Parathyroid adenoma (tissue), 2 donors: ENCODE data around the gene GPR27.

Experiments
- H2AFZ ChIP-seq: fragments of 300-600 bp; sonication (generic); one replicate; pipeline ENCODE4 v1.7.0; 2017; ENCODE audit warnings: antibody characterized with exemption, mild to moderate bottlenecking
- H3K27ac ChIP-seq: fragments of 300-600 bp; sonication (generic); one replicate; pipeline ENCODE4 v1.7.0; 2017
- H3K27me3 ChIP-seq: fragments of 300-600 bp; sonication (generic); one replicate; pipeline ENCODE4 v1.7.0; 2017; ENCODE audit warnings: low read length; ENCODE audit not compliant: control insufficient read depth, insufficient read depth
- H3K36me3 ChIP-seq: fragments of 300-600 bp; sonication (generic); one replicate; pipeline ENCODE4 v1.7.0; 2017; ENCODE audit warnings: low read length; ENCODE audit not compliant: control insufficient read depth, insufficient read depth
- H3K4me1 ChIP-seq: fragments of 300-600 bp; sonication (generic); one replicate; pipeline ENCODE4 v1.7.0; 2017; ENCODE audit warnings: control low read depth
- H3K4me2 ChIP-seq: fragments of 300-600 bp; sonication (generic); one replicate; pipeline ENCODE4 v1.7.0; 2017; ENCODE audit warnings: low read length
- H3K4me3 ChIP-seq: fragments of 300-600 bp; sonication (generic); one replicate; pipeline ENCODE4 v1.7.0; 2017; ENCODE audit warnings: low read depth, low read length
- H3K79me2 ChIP-seq: fragments of 300-600 bp; sonication (generic); one replicate; pipeline ENCODE4 v1.7.0; 2017; ENCODE audit warnings: control low read depth
- H3K9ac ChIP-seq: fragments of 300-600 bp; sonication (generic); one replicate; pipeline ENCODE4 v1.7.0; 2017; ENCODE audit warnings: mild to moderate bottlenecking
- H3K9me3 ChIP-seq: fragments of 300-600 bp; sonication (generic); one replicate; pipeline ENCODE4 v1.7.0; 2017; ENCODE audit warnings: low read length; ENCODE audit not compliant: control insufficient read depth
- CTCF ChIP-seq: fragments of 300-600 bp; sonication (generic); IDR thresholded peaks from one replicate; pipeline ENCODE4 v1.7.0; 2017; ENCODE audit warnings: antibody characterized with exemption, mild to moderate bottlenecking
- donor health status: primary hyperparathyroidism.

Gene GPR27

GRCh38 chr3:71780430-71780829 is 26.8 kb downstream of the GPR27 start:
- Histone ChIP-seq H3K4me2 (no peak overlapping the region), H3K9me3 (no peaks in the 10 kb centered on the region), H3K27ac (no peak overlapping the region), H3K27me3 (no peaks in the 10 kb centered on the region), H3K4me3 (no peak overlapping the region), H3K79me2 (no peaks in the 10 kb centered on the region), H3K9ac (no peak overlapping the region), H3K4me1 (no peaks in the 10 kb centered on the region), H3K36me3 (no peaks in the 10 kb centered on the region), H2AFZ (no peak overlapping the region)
- TF ChIP-seq CTCF = no peak

GRCh38 chr3:71783152-71783551 is 29.5 kb downstream of the GPR27 start:
- no peak overlapping the region for H3K9ac ChIP-seq
- H3K36me3 ChIP-seq = no peaks in the 10 kb centered on the region
- TF ChIP-seq CTCF = no peak
- no peak overlapping the region for H3K4me2 ChIP-seq
- no peaks in the 10 kb centered on the region for H3K27me3 ChIP-seq
- no peaks in the 10 kb centered on the region for H3K4me1 ChIP-seq
- no peak overlapping the region for H3K27ac ChIP-seq
- no peak overlapping the region for H2AFZ ChIP-seq
- H3K4me3 ChIP-seq = no peak overlapping the region
- no peaks in the 10 kb centered on the region for H3K79me2 ChIP-seq
- no peaks in the 10 kb centered on the region for H3K9me3 ChIP-seq

DNA sequence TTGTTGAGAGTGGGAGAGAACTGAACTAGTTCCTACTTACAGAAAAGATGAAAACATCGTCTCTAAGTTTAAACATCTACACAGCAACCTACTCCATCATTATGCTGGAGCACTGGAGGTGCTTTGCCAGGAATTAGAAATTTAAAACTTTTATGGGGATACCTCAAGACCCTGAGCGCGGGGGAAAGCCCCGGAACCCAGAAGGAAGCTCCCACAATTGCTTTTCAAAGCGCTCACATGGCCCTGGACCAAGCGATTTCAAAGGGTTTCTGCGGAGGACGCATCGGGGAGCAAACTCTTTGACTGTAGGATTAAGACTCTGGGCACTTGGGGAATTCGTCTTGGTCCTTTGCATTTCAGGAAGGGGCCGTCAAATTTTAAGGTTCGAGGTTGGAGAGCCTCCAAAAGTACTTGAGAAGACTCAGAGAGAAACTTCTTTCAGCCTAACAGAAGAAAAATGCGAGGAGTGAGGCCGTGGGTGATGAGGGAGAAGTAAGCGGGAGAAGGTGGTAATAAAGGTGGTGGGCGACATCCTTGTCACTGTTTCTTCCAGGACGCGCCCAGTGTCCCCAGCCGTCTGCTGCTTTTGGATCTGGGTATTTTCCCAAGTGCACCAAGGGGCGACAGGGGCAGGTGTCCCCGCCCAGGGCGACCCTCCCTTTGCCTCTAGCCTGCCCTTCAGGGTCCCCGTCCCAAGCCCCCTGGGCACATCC is 30.7 kb downstream of the GPR27 start:
- Histone ChIP-seq H3K27ac (no peak overlapping the region), H3K79me2 (no peaks in the 10 kb centered on the region), H3K27me3 (no peaks in the 10 kb centered on the region), H3K4me2 (peak overlapping the region; percentile 51), H3K4me3 (no peak overlapping the region), H2AFZ (peak overlapping the region; percentile 17), H3K4me1 (no peaks in the 10 kb centered on the region), H3K9ac (no peak overlapping the region), H3K9me3 (no peaks in the 10 kb centered on the region), H3K36me3 (no peaks in the 10 kb centered on the region)
- TF ChIP-seq CTCF = no peak

DNA sequence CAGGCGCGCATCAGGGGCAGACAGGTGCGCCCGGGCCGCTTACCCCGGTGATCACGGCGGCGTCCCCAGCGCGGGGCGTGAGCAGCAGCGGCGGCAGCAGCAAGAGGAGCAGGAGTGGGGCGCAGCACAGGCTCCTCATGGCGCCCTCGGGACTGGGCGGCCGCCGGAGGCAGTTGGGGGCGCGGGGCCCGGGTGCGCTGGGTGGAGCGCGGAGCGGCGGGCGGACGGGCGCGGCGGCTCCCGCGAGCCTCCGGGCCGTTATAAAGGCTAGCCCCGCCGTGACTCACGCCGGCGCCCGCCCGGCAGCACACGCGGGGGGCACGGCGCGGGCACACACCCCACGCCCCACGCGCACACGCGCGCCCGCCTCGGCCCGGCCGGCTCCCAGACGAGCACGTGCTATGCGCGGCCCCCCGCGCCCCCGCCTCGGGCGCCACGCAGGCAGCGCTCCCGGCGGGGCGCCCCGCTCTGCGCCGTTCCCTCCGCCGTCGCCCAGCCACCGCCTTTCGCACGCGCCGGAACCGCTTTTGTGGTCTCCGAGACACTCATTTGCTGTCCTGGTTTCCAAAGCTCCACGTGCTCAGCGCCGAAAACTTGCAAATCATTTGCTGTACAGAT is 31.4 kb downstream of the GPR27 start, which contains the start of gene PROK2:
TSS of gene PROK2 (minus strand) at position 235 of the 618 bp plus-strand sequence. CDS start at position 139, 96 bp downstream.
- H3K4me2 ChIP-seq = peak within 1 kb of the TSS; percentile 51
- no peaks in the 10 kb centered on the region for H3K27me3 ChIP-seq
- peak within 1 kb of the TSS; percentile 17 for H2AFZ ChIP-seq
- H3K4me3 ChIP-seq = no peak within 1 kb of the TSS
- no peak for TF ChIP-seq CTCF
- no peaks in the 10 kb centered on the region for H3K9me3 ChIP-seq
- H3K36me3 ChIP-seq = no peaks in the 10 kb centered on the region
- no peaks in the 10 kb centered on the region for H3K4me1 ChIP-seq
- H3K27ac ChIP-seq = no peak within 1 kb of the TSS
- H3K9ac ChIP-seq = no peak within 1 kb of the TSS
- no peaks in the 10 kb centered on the region for H3K79me2 ChIP-seq
